ENCODE data around the gene TPSAB1.
"Not testable (repeated sequence)": the region's sequence is repeated elsewhere in the genome, so short reads cannot be mapped to it uniquely, and the experiment has no call there.

TPSAB1 gene

GRCh38 chr16:1243907-1244850 lies 3.7 kb downstream of the TPSAB1 start:
- FAIRE-seq; DNase-seq (ENCODE audit: insufficient read length, low spot score): not testable (repeated sequence)

DNA sequence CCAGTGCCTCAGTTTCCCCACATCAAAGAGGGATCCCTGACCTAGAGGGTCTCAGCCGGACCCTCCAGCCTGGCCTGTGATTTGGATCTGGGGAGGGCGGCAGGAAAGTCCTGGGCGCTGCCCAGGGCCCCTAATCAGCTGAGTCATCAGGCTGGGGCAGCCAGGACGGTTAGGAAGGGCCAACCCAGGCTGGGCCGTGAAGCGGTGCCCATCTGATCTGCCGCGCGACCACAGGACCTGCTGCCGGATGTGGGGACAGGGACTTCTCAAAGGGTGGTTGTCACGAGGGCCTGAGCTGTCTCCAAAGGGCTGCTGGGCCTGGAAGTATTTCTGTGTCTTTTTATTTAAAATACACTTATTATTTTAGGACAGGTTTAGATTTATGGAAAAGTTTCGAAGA lies 4.4 kb downstream of the TPSAB1 start:
- DNase-seq (ENCODE audit: insufficient read length, low spot score) (no peak), FAIRE-seq (no peak)

- FAIRE-seq, result no peak
Observed at GRCh38 chr16:1245452-1246020, 5.0 kb downstream of the TPSAB1 start.

GRCh38 chr16:1247903-1248537 lies 7.5 kb downstream of the TPSAB1 start:
- FAIRE-seq; DNase-seq (ENCODE audit: insufficient read length, low spot score): not testable (repeated sequence)

More at GRCh38 chr16:1245452-1246020, 5.0 kb downstream of the TPSAB1 start:
- DNase-seq (ENCODE audit: insufficient read length, low spot score), result no peak

- DNase-seq (ENCODE audit: insufficient read length, low spot score), result not testable (repeated sequence)
- FAIRE-seq, result peak; percentile 42
Observed at GRCh38 chr16:1249031-1249755, 8.7 kb downstream of the TPSAB1 start.

DNA sequence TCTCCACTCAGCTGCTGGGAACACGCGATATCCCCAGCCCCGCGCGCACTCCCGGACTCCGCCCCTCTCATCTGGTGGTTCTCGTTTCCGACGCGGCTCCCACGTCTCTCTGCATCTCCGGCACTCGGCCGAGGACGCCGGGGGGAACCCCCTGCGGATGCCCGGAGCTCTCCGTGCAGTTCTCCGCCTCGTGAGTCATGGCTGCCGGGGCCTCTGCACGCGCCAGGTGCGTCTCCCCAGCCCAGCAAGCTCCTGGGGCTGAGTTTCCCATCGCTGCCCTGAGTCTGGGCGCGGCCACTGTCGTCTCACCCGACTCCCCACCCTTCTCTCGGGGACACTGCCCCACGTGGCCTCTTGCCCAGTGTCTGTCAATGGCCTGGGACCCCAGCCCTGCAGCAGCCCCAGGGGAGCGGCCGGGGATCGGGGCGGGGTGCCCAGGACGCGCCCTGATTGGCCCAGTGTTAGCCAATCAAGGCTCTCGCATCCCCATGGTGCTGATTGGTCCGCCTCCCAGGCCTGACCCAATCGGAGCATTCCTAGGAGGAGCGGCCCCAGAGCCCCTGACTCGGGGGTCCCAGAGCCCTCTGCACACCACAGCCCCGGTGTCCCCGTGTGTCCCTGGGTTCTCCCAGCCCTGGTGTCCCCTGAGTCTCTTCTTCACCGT lies 13.3 kb downstream of the TPSAB1 start:
- DNase-seq (ENCODE audit: insufficient read length, low spot score); FAIRE-seq: not testable (repeated sequence)

GRCh38 chr16:1254821-1255220 lies 14.3 kb downstream of the TPSAB1 start:
- not testable (repeated sequence) for DNase-seq (ENCODE audit: insufficient read length, low spot score); FAIRE-seq

- DNase-seq (ENCODE audit: insufficient read length, low spot score); FAIRE-seq: not testable (repeated sequence)
Observed at GRCh38 chr16:1255276-1256122, 15.0 kb downstream of the TPSAB1 start, which contains the start of gene TPSD1. Gene TPSD1 (plus strand): TSS chr16:1256069. CDS start chr16:1256281, 212 bp downstream.

DNA sequence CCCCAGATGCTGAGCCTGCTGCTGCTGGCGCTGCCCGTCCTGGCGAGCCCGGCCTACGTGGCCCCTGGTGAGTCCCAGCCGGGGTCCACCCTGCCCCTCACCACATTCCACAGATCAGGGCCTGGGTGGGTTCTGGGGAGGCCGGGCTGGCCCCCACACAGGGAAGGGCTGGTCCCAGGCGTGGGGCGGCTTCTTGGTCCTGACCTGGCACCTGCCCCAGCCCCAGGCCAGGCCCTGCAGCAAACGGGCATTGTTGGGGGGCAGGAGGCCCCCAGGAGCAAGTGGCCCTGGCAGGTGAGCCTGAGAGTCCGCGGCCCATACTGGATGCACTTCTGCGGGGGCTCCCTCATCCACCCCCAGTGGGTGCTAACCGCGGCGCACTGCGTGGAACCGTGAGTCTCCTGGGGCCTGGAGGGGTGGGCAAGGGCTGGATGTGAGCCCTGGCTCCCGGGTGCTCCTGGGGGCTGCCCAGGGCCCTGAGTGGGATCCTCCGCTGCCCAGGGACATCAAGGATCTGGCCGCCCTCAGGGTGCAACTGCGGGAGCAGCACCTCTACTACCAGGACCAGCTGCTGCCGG lies 15.9 kb downstream of the TPSAB1 start:
- not testable (repeated sequence) for FAIRE-seq; DNase-seq (ENCODE audit: insufficient read length, low spot score)

- DNase-seq (ENCODE audit: insufficient read length, low spot score) (no peak), FAIRE-seq (no peak)
Observed at GRCh38 chr16:1256874-1257322, 16.4 kb downstream of the TPSAB1 start.

DNA sequence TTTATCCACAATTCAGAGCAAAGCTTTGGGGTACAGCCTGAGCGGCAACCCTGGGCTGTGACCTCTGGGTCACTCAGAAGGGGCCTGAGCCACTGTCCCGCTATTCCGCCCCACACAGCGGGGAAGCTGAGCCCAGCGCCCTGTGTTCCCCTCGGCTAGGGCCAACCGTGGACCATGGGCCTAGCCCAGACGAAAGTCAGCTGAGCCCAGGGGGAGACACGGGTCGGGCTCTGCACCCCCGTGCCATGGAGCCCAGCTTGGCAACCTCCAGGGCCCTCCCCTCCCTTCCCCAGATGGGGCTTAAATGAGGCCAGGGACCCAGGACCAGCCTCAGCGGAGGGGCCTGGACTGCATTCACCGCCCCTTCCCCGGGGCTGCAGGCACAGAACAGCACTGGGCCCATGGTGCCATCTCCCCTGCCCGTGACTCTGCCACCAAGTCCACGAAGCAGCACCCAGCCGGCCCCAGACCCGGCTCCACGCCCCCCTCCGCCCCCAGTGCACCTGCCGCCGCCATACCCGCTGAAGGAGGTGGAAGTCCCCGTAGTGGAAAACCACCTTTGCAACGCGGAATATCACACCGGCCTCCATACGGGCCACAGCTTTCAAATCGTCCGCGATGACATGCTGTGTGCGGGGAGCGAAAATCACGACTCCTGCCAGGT lies 17.2 kb downstream of the TPSAB1 start:
- no peak for DNase-seq (ENCODE audit: insufficient read length, low spot score)
- FAIRE-seq, result no peak

- FAIRE-seq (no peak), DNase-seq (ENCODE audit: insufficient read length, low spot score) (no peak)
Observed at GRCh38 chr16:1258225-1258600, 17.7 kb downstream of the TPSAB1 start.

DNA sequence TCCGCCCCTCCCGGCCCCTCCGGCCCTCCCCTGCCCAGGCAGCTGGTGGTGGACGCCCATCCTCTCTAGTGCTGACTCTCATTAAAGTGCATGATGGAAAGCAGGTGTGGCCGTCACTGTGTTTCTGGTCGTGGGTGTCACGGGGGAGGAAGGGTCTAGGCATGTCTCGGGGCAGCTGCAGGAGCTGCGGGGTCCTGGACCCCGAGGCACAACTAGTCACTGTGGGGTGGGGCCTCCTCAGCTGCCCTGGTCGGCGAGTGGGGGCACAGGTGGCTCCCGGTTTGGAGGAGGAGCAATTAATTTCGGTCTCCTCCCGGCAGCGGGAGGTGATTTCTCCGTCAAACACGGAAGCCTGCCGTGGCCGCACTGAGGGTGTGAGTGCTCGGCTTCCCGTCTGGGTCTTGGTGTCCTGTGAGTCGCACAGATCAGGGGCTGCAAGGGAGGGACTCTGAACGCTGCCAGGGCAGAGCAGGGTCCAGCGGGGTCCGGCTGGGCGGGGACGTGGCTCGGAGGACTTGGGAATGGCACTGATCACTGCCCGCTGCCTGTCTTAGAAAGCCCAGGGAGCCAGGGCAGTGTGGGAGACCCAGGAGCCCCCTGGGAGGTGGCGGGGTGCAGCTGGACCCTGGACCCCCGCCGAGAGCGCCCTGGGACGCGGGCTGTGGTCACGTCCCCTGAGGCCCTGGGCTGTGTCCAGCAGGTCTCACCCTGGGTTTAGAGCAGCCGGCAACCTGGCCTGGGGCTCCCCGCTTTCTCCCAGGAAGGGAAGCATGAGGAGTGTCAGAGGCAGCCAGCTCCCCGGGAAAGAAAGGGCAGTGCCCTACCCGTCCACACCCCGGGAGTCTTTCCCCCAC lies 18.6 kb downstream of the TPSAB1 start:
- DNase-seq (ENCODE audit: insufficient read length, low spot score) (no peak), FAIRE-seq (no peak)

GRCh38 chr16:1259760-1260068 lies 19.2 kb downstream of the TPSAB1 start:
- DNase-seq (ENCODE audit: insufficient read length, low spot score), result no peak
- no peak for FAIRE-seq

DNA sequence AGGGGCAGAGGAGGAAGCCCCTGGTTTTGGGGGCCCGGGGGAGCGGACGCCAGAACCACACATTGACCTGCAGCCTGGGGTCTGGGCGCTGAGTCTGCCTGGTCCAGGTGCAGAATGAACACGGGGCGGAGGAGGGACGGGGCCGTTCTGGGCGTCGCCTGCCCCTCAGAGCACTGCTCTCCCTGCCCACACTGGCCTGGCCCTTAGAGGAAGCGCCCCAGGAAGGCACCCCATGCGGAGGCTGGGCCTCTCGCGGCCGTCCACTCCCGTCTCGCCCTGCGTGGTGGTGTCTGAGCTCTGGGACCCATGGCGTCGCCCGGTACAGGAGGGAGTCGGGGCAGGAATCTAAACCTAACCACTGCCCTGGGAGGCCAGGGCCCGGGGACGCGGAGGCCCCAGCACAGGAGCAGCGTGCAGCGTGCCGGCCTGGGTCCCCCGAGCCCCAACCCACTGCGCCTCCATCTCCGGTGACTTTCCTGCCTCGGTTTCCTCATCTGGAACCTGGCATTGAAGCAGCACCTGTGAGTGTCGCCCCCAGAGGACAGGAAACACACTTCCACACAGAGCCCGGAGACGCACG lies 19.7 kb downstream of the TPSAB1 start:
- DNase-seq (ENCODE audit: insufficient read length, low spot score), result no peak
- no peak for FAIRE-seq

DNA sequence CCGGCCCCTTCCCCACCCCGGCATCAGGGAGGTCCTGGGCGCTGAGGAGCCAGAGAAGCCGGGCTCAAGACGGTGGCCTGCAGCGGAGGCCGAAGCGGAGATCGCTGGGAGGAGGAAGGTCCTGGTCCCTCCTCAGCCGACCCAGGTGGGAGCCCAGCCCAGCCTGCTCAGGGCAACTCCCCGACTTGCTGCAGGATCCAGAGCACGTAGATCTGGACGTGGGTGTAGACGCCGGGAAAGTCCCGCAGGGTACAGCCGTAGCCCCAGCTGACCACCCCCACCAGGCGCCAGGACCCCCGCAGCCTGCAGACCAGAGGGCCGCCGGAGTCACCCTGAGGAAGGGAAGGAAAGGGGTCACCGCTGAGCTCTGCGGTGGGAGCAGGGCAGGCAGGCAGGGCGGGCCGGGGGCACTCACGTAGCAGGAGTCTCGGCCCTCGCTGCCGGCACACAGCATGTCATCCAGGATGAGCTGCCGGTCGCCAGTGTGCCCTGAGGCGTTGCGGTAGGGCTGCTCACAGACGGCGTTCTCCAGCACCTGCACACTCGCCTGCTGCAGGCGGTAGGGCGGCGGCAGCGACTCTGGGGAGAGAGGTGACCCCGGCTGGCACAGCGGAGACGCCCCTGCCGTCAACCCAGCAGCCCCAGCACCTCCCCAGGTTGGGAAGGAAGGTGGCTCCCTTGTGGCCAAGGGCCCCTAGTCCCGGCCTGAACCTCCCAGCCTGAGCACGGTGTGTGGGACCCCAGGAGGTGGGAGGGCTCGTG lies 20.8 kb downstream of the TPSAB1 start:
- FAIRE-seq (no peak), DNase-seq (ENCODE audit: insufficient read length, low spot score) (no peak)
